Measurements from ENCODE around the gene TMEM225B.
"Not testable (repeated sequence)": the region's sequence is repeated elsewhere in the genome, so short reads cannot be mapped to it uniquely, and the experiment has no call there.

TMEM225B gene

GRCh38 chr7:99623091-99623693 is 25.1 kb downstream of the TMEM225B start:
- DNase-seq (ENCODE audit: low spot score), result no peak

GRCh38 chr7:99623702-99624447 is 25.8 kb downstream of the TMEM225B start:
- DNase-seq (ENCODE audit: low spot score), result no peak

- no peak for DNase-seq (ENCODE audit: low spot score)
These were observed 26.4 kb downstream of the TMEM225B start for GRCh38 chr7:99624484-99624883.

- DNase-seq (ENCODE audit: low spot score), result no peak
These were observed 27.3 kb downstream of the TMEM225B start for GRCh38 chr7:99625321-99625720.

GRCh38 chr7:99625961-99626360 is 27.9 kb downstream of the TMEM225B start:
- DNase-seq (ENCODE audit: low spot score), result no peak

- DNase-seq (ENCODE audit: low spot score), result no peak
These were observed 28.6 kb downstream of the TMEM225B start for GRCh38 chr7:99626661-99627060.

- no peak for DNase-seq (ENCODE audit: low spot score)
These were observed 29.4 kb downstream of the TMEM225B start for GRCh38 chr7:99627513-99627912.

GRCh38 chr7:99628471-99629465 is 30.7 kb downstream of the TMEM225B start:
- no peak for DNase-seq (ENCODE audit: low spot score)

- no peak for DNase-seq (ENCODE audit: low spot score)
These were observed 31.6 kb downstream of the TMEM225B start for GRCh38 chr7:99629643-99630042.

- no peak for DNase-seq (ENCODE audit: low spot score)
These were observed 33.4 kb downstream of the TMEM225B start for GRCh38 chr7:99631295-99632109.

- DNase-seq (ENCODE audit: low spot score), result not testable (repeated sequence)
These were observed 39.3 kb downstream of the TMEM225B start for GRCh38 chr7:99637414-99637813.

- no peak for DNase-seq (ENCODE audit: low spot score)
These were observed 40.7 kb downstream of the TMEM225B start for GRCh38 chr7:99638731-99639130.

GRCh38 chr7:99639267-99639666 is 41.2 kb downstream of the TMEM225B start:
- DNase-seq (ENCODE audit: low spot score), result no peak

GRCh38 chr7:99642027-99642426 is 44.0 kb downstream of the TMEM225B start:
- DNase-seq (ENCODE audit: low spot score), result no peak

GRCh38 chr7:99643464-99643863 is 45.4 kb downstream of the TMEM225B start:
- no peak for DNase-seq (ENCODE audit: low spot score)

GRCh38 chr7:99644431-99644830 is 46.4 kb downstream of the TMEM225B start:
- DNase-seq (ENCODE audit: low spot score), result no peak

- DNase-seq (ENCODE audit: low spot score), result no peak
These were observed 47.5 kb downstream of the TMEM225B start for GRCh38 chr7:99645590-99645989.

- DNase-seq (ENCODE audit: low spot score), result no peak
These were observed 50.8 kb downstream of the TMEM225B start for GRCh38 chr7:99648843-99649242.

- DNase-seq (ENCODE audit: low spot score), result no peak
These were observed 53.2 kb downstream of the TMEM225B start for GRCh38 chr7:99651290-99651689.

- no peak for DNase-seq (ENCODE audit: low spot score)
These were observed 54.6 kb downstream of the TMEM225B start for GRCh38 chr7:99652671-99653070.

GRCh38 chr7:99653269-99653668 is 55.2 kb downstream of the TMEM225B start:
- DNase-seq (ENCODE audit: low spot score), result not testable (repeated sequence)

- no peak for DNase-seq (ENCODE audit: low spot score)
These were observed 55.7 kb downstream of the TMEM225B start for GRCh38 chr7:99653754-99654153.

Measured in germinal center (tissue), 1 donor.